ENCODE results near the gene DOCK9.

DNA sequence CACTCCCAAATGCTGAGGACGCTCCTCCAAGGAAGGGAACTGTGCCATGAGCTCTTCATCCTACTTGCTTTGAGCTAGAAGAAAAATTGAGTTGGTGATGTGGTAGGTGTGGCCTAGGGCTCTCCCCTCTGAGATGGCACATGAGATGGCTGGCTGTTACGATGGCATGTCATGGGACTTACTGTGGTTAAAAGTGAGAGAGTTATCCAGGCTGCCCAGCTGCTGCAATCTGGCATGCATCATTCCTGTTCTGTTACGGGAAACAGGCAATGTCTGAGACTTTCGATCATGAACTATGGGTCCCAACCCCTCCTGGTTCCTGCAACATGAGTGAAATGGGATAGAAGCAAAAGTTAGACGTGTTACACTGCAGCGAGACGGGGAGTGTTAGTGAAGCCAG lies 132.1 kb downstream of the DOCK9 start:
- TF ChIP-seq CTCF (IDR thresholded peaks at IDR 0.05) (no peak), POLR2A (IDR thresholded peaks at IDR 0.05) (no peak)

All from ovary (tissue), 3 donors.